HepG2 (cell line): Measurements from ENCODE around the gene ATXN1L. TPM values are rescaled to one million over a fixed set of nuclear protein-coding genes. Genes with fewer than 3 reads are reported as not detected.
A peak's percentile ranks its signal among the peaks of the same experiment; 100 is the strongest.

Experiments
- CEBPZ ChIP-seq: IDR thresholded peaks from 2 replicates; pipeline ENCODE4 v1.6.1; 2012; ENCODE audit warnings: low read length, improper control_type of control experiment
- SMARCE1 ChIP-seq: fragments of 450-650 bp; IDR thresholded peaks from 2 replicates; pipeline ENCODE4 v1.6.1; 2017; ENCODE audit warnings: borderline replicate concordance
- SPEN ChIP-seq: sonication (generic); formaldehyde crosslinking; IDR thresholded peaks from 2 replicates; pipeline ENCODE4 v1.5.1; 2020; ENCODE audit warnings: low read depth, mild to moderate bottlenecking, missing genetic modification reagents
- ZNF431 ChIP-seq: sonication (generic); formaldehyde crosslinking; IDR thresholded peaks from 2 replicates; pipeline ENCODE4 v1.9.0; 2022; ENCODE audit warnings: missing genetic modification reagents, low read depth, mild to moderate bottlenecking, borderline replicate concordance
- ZNF597 ChIP-seq: sonication (generic); formaldehyde crosslinking; IDR thresholded peaks from 2 replicates; pipeline ENCODE4 v1.5.0; 2020; ENCODE audit warnings: missing genetic modification reagents
- polyA plus RNA-seq, 8 experiments: library from polyadenylated mRNA; depleted of rRNA in 3 of 8; stranded (reverse) in 7 of 8; unstranded in 1 of 8; fragments of >200 nt; fragmentation: Illumina TruSeq in 4 of 8; extraction: Trizol in 4 of 8; gene quantifications; 2 replicates each; pipeline versions ENCODE4 v1.2.1 to v1.2.3, GENCODE V29; 2011 to 2016; ENCODE audit warnings: low read depth in 4 of 8, missing spikeins in 1 of 8, mixed read lengths in 1 of 8; ENCODE audit not compliant: insufficient read depth in 1 of 8
- total RNA-seq, 5 experiments: library from RNA; depleted of rRNA; stranded (reverse); fragments of >200 nt; fragmentation: Illumina TruSeq; extraction: Trizol; gene quantifications; 2 replicates each; pipeline ENCODE4 v1.2.3, GENCODE V29; 2016; ENCODE audit warnings: low read depth in 1 of 5
- TF ChIP-seq, protein P1 (sequence below): IDR thresholded peaks from 2 replicates; pipeline ENCODE4 v1.6.1; 2016; ENCODE audit warnings: low read depth, missing genetic modification reagents, missing compliant biosample characterization
- TF ChIP-seq, protein P2 (sequence below): sonication (generic); formaldehyde crosslinking; IDR thresholded peaks from 2 replicates; pipeline ENCODE4 v1.4.0; 2020; ENCODE audit warnings: missing genetic modification reagents
- TF ChIP-seq, protein P3 (sequence below): sonication (generic); formaldehyde crosslinking; IDR thresholded peaks from 2 replicates; pipeline ENCODE4 v1.5.1; 2020; ENCODE audit warnings: missing genetic modification reagents, mild to moderate bottlenecking, borderline replicate concordance

The ATXN1L gene
- total and polyA plus RNA-seq, 2 of the 13 experiments (the other 11 are each of a cell fraction or from before 2014, with no cell fraction given): 20.0 to 22.4 TPM

DNA sequence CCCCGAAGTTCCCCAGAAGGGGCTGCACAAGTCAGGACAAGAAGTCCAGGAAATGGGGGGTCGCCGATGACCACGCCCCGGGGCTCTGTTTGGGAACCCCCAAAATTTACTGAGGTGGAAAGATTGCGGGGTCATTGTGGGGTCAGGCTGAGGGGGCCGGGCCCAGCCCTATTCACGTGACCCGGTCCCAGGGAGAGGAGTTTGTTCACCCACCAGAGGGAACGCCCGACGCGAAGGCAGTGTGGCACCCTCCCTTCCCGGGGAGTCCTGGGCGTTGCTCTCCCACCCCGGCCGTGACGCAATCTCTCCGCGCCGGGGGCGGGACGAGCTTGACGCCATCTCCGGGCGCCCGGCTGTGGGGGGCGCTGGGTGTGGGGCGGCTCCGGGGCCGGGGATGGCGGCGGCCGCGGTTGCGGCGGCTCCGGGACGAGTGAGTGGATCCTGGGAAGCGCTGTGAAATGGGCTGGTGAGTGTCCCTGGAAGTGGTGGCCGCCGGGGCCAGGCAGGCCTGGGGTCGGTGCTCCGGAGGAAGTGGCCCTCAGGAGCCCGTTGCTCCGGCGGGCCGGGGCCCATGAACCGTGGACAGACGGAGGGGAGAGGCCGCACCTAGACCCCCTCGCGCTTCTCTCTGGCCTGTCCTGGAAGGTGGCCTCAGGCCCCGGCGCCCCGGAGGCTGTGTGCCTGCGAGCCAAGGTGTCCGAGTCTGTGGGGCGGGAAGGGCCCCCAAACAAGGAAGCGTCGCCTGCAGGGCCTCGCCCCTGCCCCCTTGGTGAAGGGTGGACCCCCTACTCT is at the start of gene ATXN1L (continued):
- TF ChIP-seq, protein P1, sequence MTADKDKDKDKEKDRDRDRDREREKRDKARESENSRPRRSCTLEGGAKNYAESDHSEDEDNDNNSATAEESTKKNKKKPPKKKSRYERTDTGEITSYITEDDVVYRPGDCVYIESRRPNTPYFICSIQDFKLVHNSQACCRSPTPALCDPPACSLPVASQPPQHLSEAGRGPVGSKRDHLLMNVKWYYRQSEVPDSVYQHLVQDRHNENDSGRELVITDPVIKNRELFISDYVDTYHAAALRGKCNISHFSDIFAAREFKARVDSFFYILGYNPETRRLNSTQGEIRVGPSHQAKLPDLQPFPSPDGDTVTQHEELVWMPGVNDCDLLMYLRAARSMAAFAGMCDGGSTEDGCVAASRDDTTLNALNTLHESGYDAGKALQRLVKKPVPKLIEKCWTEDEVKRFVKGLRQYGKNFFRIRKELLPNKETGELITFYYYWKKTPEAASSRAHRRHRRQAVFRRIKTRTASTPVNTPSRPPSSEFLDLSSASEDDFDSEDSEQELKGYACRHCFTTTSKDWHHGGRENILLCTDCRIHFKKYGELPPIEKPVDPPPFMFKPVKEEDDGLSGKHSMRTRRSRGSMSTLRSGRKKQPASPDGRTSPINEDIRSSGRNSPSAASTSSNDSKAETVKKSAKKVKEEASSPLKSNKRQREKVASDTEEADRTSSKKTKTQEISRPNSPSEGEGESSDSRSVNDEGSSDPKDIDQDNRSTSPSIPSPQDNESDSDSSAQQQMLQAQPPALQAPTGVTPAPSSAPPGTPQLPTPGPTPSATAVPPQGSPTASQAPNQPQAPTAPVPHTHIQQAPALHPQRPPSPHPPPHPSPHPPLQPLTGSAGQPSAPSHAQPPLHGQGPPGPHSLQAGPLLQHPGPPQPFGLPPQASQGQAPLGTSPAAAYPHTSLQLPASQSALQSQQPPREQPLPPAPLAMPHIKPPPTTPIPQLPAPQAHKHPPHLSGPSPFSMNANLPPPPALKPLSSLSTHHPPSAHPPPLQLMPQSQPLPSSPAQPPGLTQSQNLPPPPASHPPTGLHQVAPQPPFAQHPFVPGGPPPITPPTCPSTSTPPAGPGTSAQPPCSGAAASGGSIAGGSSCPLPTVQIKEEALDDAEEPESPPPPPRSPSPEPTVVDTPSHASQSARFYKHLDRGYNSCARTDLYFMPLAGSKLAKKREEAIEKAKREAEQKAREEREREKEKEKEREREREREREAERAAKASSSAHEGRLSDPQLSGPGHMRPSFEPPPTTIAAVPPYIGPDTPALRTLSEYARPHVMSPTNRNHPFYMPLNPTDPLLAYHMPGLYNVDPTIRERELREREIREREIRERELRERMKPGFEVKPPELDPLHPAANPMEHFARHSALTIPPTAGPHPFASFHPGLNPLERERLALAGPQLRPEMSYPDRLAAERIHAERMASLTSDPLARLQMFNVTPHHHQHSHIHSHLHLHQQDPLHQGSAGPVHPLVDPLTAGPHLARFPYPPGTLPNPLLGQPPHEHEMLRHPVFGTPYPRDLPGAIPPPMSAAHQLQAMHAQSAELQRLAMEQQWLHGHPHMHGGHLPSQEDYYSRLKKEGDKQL (CRISPR knock-in tag): no peak
- TF ChIP-seq SMARCE1 (no peak), ZNF597 (CRISPR knock-in tag) (peak; percentile 90; the same call in 1 of the 2 replicates), SPEN (peak; percentile 98), ZNF431 (CRISPR knock-in tag) (0 out of 2 replicates have a peak, but pooled peaks have one; percentile 28), CEBPZ (no peak)
- TF ChIP-seq, protein P2, sequence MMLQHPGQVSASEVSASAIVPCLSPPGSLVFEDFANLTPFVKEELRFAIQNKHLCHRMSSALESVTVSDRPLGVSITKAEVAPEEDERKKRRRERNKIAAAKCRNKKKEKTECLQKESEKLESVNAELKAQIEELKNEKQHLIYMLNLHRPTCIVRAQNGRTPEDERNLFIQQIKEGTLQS (CRISPR knock-in tag): peak; percentile 73; the same call in 1 of the 2 replicates
- TF ChIP-seq, protein P3, sequence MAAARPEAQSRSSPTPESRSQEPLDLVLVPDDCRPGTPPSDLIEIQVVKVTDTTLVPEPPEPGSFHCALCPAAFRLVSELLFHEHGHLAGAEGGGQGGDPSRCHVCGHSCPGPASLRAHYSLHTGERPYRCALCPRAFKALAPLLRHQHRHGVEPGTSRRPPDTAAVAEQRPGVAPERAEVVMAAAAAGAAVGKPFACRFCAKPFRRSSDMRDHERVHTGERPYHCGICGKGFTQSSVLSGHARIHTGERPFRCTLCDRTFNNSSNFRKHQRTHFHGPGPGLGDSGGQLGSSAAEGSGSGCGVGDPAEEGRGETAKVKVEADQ (CRISPR knock-in tag): peak; percentile 71; the same call in 1 of the 2 replicates
